ENCODE measurements around the gene TUFM. TPM values are rescaled to one million over a fixed set of nuclear protein-coding genes. Genes with fewer than 3 reads are reported as not detected.

The TUFM gene
- polyA plus RNA-seq, 3 donors, result 146 to 157 (median 148) TPM

GRCh38 chr16:28837672-28838557 lies 8.2 kb downstream of the TUFM start:
- H3K9me3 Mint-ChIP-seq, result no peaks in the 10 kb centered on the region
- no peaks in the 10 kb centered on the region for H3K27me3 Mint-ChIP-seq (ENCODE audit: low read depth in 3 of 3)
- H3K9ac ChIP-seq (ENCODE audit: insufficient read depth, low read length, poor library complexity, severe bottlenecking), result no peak overlapping the region
- H3K4me3 ChIP-seq (replicated peaks in 1 of 3; ENCODE audit: low read depth in 2 of 3, low read length in 3 of 3), result no peak overlapping the region
- H4K20me1 ChIP-seq (ENCODE audit: insufficient read depth, low read length), result peaks cover 52% of the 10 kb centered on the region
- H3K4me3 Mint-ChIP-seq, result no peak overlapping the region
- H3K27ac Mint-ChIP-seq, result peak overlapping the region in 6 of 7 donors; percentile 2 to 85 (median 48)
- H3K9me3 ChIP-seq (replicated peaks in 1 of 2; ENCODE audit: control insufficient read depth in 1 of 2, insufficient read depth in 1 of 2, low read length in 2 of 2), result no peaks in the 10 kb centered on the region
- peaks cover 60 to 79% of the 10 kb centered on the region in 2 donors for H3K36me3 ChIP-seq (replicated peaks in 1 of 2; ENCODE audit: control insufficient read depth in 1 of 2, insufficient read depth in 2 of 2, low read length in 2 of 2)
- intact Hi-C loops (cut with micrococcal nuclease), result no loop called here
- peaks cover 68 to 81% of the 10 kb centered on the region in 2 donors for H3K36me3 Mint-ChIP-seq
- peak overlapping the region in 1 of 2 donors; percentile 32 for H3K27ac ChIP-seq (ENCODE audit: low read depth in 1 of 2, low read length in 2 of 2)
- no peaks in the 10 kb centered on the region for H3K79me2 ChIP-seq (ENCODE audit: insufficient read depth, low read length)
- peaks cover 13 to 20% of the 10 kb centered on the region in 2 donors for H3K4me1 ChIP-seq (ENCODE audit: control insufficient read depth in 1 of 2, insufficient read depth in 2 of 2, low read length in 2 of 2)
- no peaks in the 10 kb centered on the region for H3K27me3 ChIP-seq (ENCODE audit: control insufficient read depth in 2 of 2, insufficient read depth in 2 of 2, low read length in 2 of 2)
- H3K4me2 ChIP-seq (replicated peaks; ENCODE audit: extremely low read depth, low read length, poor library complexity, severe bottlenecking), result no peak overlapping the region
- TF ChIP-seq CTCF (IDR thresholded peaks at IDR 0.05), result no peak
- no peak for DNase-seq
- WGBS (ENCODE audit: insufficient coverage), result 93% methylated on average over 7 of the region's 7 CpGs
- H3K4me1 Mint-ChIP-seq, result peaks cover 20% of the 10 kb centered on the region
- H2AFZ ChIP-seq (ENCODE audit: insufficient read depth, low read depth, low read length, poor library complexity, severe bottlenecking), result no peak overlapping the region

DNA sequence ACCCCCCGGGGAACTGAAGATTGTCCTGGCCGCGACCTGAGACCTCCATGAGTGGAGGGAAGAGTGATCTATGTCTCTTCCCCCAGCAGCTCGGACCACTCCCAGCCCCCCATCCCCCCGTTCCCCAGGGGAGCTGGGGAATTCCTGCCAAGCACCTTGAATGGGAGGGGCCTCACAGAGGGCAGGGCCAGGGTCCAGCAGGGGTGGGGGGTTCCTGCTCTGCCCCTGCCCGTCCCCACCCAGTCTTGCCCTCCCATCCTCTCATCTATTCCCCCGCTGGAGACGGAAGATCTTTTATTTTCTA lies 9.4 kb downstream of the TUFM start:
- intact Hi-C loops (cut with micrococcal nuclease), result no loop called here
- peak overlapping the region in 1 of 7 donors; percentile 7 for H3K27ac Mint-ChIP-seq

More for the DNA sequence above, 9.4 kb downstream of the TUFM start:
- Histone ChIP-seq H3K36me3 (replicated peaks in 1 of 2; ENCODE audit: control insufficient read depth in 1 of 2, insufficient read depth in 2 of 2, low read length in 2 of 2) (peaks cover 60 to 79% of the 10 kb centered on the region in 2 donors), H3K9me3 (replicated peaks in 1 of 2; ENCODE audit: control insufficient read depth in 1 of 2, insufficient read depth in 1 of 2, low read length in 2 of 2) (no peaks in the 10 kb centered on the region), H4K20me1 (ENCODE audit: insufficient read depth, low read length) (peaks cover 64% of the 10 kb centered on the region), H3K27ac (ENCODE audit: low read depth in 1 of 2, low read length in 2 of 2) (no peak overlapping the region), H3K4me3 (replicated peaks in 1 of 3; ENCODE audit: low read depth in 2 of 3, low read length in 3 of 3) (no peak overlapping the region), H3K9ac (ENCODE audit: insufficient read depth, low read length, poor library complexity, severe bottlenecking) (no peak overlapping the region), H3K27me3 (ENCODE audit: control insufficient read depth in 2 of 2, insufficient read depth in 2 of 2, low read length in 2 of 2) (no peaks in the 10 kb centered on the region), H3K79me2 (ENCODE audit: insufficient read depth, low read length) (peaks cover 3% of the 10 kb centered on the region), H2AFZ (ENCODE audit: insufficient read depth, low read depth, low read length, poor library complexity, severe bottlenecking) (no peak overlapping the region), H3K4me2 (replicated peaks; ENCODE audit: extremely low read depth, low read length, poor library complexity, severe bottlenecking) (no peak overlapping the region), H3K4me1 (ENCODE audit: control insufficient read depth in 1 of 2, insufficient read depth in 2 of 2, low read length in 2 of 2) (peaks cover 13 to 20% of the 10 kb centered on the region in 2 donors)
- peaks cover 20% of the 10 kb centered on the region for H3K4me1 Mint-ChIP-seq
- no peak for DNase-seq
- H3K36me3 Mint-ChIP-seq, result peaks cover 68 to 81% of the 10 kb centered on the region in 2 donors
- WGBS (ENCODE audit: insufficient coverage), result no CpG with 5 or more reads among the region's 8 CpGs
- H3K27me3 Mint-ChIP-seq (ENCODE audit: low read depth in 3 of 3), result no peaks in the 10 kb centered on the region
- H3K4me3 Mint-ChIP-seq, result no peak overlapping the region
- no peaks in the 10 kb centered on the region for H3K9me3 Mint-ChIP-seq
- no peak for TF ChIP-seq CTCF (IDR thresholded peaks at IDR 0.05)

Measured in CD14-positive monocyte (primary cell).